OCI-LY1 (cell line): ENCODE results near the gene AP1B1.

Source experiments
- H2AFZ ChIP-seq: fragments of 200-600 bp; sonication (generic), shearing (Covaris generic); 2 replicates; pipeline ENCODE4 v1.6.0; 2014; ENCODE audit warnings: antibody characterized with exemption, mild to moderate bottlenecking, low read length
- H3F3A ChIP-seq: fragments of 200-600 bp; sonication (generic), shearing (Covaris generic); 2 replicates; pipeline ENCODE4 v1.6.0; 2014; ENCODE audit warnings: mild to moderate bottlenecking, antibody characterized with exemption, low read length, moderate library complexity; ENCODE audit not compliant: insufficient read depth
- H3K27ac ChIP-seq: fragments of 200-600 bp; sonication (generic); 2 replicates; pipeline ENCODE4 v1.5.1; 2014; ENCODE audit warnings: low read length, mixed run types, mild to moderate bottlenecking, low read depth; ENCODE audit not compliant: poor library complexity, severe bottlenecking
- H3K27me3 ChIP-seq: fragments of 200-600 bp; sonication (generic); 2 replicates; pipeline ENCODE4 v1.6.0; 2014; ENCODE audit warnings: antibody characterized with exemption, mild to moderate bottlenecking, low read length, moderate library complexity; ENCODE audit not compliant: insufficient read depth
- H3K36me3 ChIP-seq: fragments of 200-600 bp; sonication (generic); 2 replicates; pipeline ENCODE4 v1.6.1; 2014; ENCODE audit warnings: mild to moderate bottlenecking, antibody characterized with exemption, low read length, moderate library complexity, mixed read lengths; ENCODE audit not compliant: insufficient read depth
- H3K4me1 ChIP-seq: fragments of 200-600 bp; sonication (generic); 2 replicates; pipeline ENCODE4 v1.5.1; 2014; ENCODE audit warnings: mild to moderate bottlenecking, low read length, moderate library complexity; ENCODE audit not compliant: insufficient read depth, severe bottlenecking
- H3K4me2 ChIP-seq: fragments of 200-600 bp; sonication (generic), shearing (Covaris generic); 2 replicates; pipeline ENCODE4 v1.6.1; 2014; ENCODE audit warnings: low read length
- H3K4me3 ChIP-seq: fragments of 200-600 bp; sonication (generic); 2 replicates; pipeline ENCODE4 v1.5.1; 2014; ENCODE audit warnings: low read length, low read depth, mild to moderate bottlenecking, mixed read lengths; ENCODE audit not compliant: poor library complexity, severe bottlenecking
- H3K79me2 ChIP-seq: fragments of 200-600 bp; shearing (Covaris generic); 2 replicates; pipeline ENCODE4 v1.6.1; 2016; ENCODE audit warnings: mixed run types, low read length, mixed read lengths; ENCODE audit not compliant: insufficient read depth
- H3K9ac ChIP-seq: fragments of 200-600 bp; sonication (generic), shearing (Covaris generic); 2 replicates; pipeline ENCODE4 v1.6.1; 2014; ENCODE audit warnings: mild to moderate bottlenecking, low read length, mixed read lengths
- H3K9me2 ChIP-seq: fragments of 200-600 bp; sonication (generic), shearing (Covaris generic); 2 replicates; pipeline ENCODE4 v1.6.1; 2014; ENCODE audit warnings: low read depth, mild to moderate bottlenecking, low read length, mixed read lengths
- H3K9me3 ChIP-seq: fragments of 200-600 bp; shearing (Covaris generic); 2 replicates; pipeline ENCODE4 v1.6.1; 2014; ENCODE audit warnings: low read length, mixed read lengths
- H4K20me1 ChIP-seq: fragments of 200-600 bp; sonication (generic), shearing (Covaris generic); 2 replicates; pipeline ENCODE4 v1.6.0; 2016; ENCODE audit warnings: mild to moderate bottlenecking, low read length; ENCODE audit not compliant: insufficient read depth
- EZH2 ChIP-seq: fragments of 200-600 bp; sonication (generic), shearing (Covaris generic); IDR thresholded peaks from 2 replicates; pipeline ENCODE4 v1.8.0; 2017; ENCODE audit warnings: borderline replicate concordance, mixed run types, mild to moderate bottlenecking, antibody characterized with exemption, low read length, moderate library complexity, mixed read lengths
- TF ChIP-seq, protein P1 (sequence below): fragments of 200-600 bp; sonication (generic), shearing (Covaris generic); IDR thresholded peaks from 2 replicates; pipeline ENCODE4 v1.5.1; 2017; ENCODE audit warnings: mild to moderate bottlenecking, antibody characterized with exemption, low read length, moderate library complexity, mixed read lengths

Gene AP1B1

DNA sequence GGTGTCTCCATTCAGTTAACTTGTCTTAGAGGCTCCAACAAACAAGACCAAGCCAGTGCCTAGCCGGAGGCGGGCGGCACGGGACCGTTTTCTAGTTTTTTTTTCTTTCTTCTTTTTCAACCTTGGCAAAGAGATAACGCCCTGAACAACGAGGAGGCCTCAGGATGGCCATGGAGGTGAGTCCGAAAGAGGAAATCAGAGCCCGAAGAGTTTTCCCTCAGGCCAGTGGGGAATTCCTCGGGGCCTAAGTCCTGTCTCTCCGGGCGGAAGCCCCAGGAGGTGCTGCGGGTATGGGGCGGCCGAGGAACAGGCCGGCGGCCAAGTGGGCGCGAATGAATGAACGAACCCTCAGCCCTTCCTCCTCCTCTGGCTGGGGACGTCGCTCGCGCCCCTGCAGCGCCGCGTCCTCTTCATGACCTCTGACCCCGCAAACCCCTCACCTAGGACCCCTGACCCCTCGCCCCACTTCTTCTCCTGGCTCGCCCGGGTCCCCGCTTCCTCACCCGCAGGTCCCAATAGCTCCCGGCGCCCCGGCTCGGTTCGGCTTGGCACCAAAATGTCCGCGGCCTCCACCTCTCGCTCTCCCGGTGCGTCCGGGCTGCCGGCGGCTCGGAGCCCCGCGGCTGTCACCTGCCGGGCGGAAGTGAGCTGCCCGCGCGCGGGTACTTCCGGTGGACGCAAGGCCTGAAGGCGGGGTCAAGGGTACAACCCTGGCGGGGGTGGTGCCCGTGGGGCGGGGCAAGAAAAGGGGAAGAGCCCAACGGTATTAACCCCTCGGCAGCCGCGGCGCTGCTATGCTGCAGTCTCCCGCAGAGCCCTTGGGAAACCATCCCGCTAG is at the start of gene AP1B1:
Gene AP1B1, minus strand, starts transcription at position 650 of the 838 bp plus-strand sequence. CDS start 21,327 bp downstream, outside the sequence.
- H3K79me2 ChIP-seq = peaks cover 30% of the 10 kb centered on the region
- H3K27me3 ChIP-seq = no peaks in the 10 kb centered on the region
- peak within 1 kb of the TSS; percentile 39; the same call in 1 of the 2 replicates for H2AFZ ChIP-seq
- H3K27ac ChIP-seq = peak within 1 kb of the TSS; percentile 96
- H4K20me1 ChIP-seq = no peaks in the 10 kb centered on the region
- no peaks in the 10 kb centered on the region for H3K9me2 ChIP-seq
- peak within 1 kb of the TSS; percentile 79 for H3K4me2 ChIP-seq
- TF ChIP-seq, protein P1, sequence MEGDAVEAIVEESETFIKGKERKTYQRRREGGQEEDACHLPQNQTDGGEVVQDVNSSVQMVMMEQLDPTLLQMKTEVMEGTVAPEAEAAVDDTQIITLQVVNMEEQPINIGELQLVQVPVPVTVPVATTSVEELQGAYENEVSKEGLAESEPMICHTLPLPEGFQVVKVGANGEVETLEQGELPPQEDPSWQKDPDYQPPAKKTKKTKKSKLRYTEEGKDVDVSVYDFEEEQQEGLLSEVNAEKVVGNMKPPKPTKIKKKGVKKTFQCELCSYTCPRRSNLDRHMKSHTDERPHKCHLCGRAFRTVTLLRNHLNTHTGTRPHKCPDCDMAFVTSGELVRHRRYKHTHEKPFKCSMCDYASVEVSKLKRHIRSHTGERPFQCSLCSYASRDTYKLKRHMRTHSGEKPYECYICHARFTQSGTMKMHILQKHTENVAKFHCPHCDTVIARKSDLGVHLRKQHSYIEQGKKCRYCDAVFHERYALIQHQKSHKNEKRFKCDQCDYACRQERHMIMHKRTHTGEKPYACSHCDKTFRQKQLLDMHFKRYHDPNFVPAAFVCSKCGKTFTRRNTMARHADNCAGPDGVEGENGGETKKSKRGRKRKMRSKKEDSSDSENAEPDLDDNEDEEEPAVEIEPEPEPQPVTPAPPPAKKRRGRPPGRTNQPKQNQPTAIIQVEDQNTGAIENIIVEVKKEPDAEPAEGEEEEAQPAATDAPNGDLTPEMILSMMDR = no peak
- TF ChIP-seq EZH2 = no peak
- H3K4me1 ChIP-seq = peaks cover 47% of the 10 kb centered on the region
- H3F3A ChIP-seq = peaks cover 8% of the 10 kb centered on the region; the same call in 1 of the 2 replicates
- no peaks in the 10 kb centered on the region for H3K9me3 ChIP-seq
- peaks cover 20% of the 10 kb centered on the region; the same call in 1 of the 2 replicates for H3K36me3 ChIP-seq
- peak within 1 kb of the TSS; percentile 87 for H3K9ac ChIP-seq
- peak within 1 kb of the TSS; percentile 85 for H3K4me3 ChIP-seq

DNA sequence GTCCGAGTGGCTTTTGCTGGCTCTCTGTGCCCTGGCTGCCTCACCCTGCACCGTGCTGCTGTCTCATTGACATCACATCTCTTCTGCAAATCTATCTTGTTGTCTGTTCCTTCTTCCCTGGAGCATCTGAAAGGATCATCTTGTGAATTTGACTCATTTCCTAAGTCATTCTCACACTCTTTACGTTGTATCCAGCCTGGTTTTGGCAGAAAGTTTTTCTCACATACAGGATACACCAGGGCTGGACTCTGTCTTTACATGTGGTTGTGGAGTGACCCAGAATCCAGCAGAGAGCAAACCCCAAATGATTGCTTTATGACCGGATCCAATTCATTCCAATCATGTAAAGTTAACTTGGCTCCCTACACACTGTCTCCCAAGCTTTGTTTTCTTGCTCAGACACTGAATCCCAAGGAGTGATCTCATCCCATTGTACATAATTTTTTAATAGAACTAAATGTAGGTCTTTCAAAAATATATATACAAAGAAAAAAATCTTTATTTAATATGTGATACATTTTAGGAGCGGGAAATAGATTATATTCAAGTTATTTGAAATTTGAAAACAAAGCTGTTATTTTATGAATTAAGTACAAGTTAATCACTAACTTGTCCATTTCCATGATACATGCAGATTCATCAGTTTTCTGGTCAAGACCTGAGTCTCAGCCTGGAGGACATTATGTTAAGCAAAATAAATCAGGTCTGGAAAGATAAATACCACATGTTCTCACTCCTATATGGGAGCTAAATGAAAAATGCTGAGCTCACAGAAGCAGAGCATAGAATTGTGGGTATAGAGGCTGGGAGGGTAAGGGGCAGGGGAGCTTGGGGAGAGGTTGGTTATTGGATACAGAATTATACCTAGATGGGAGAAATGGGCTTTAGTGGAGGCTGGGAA is 47.1 kb upstream of the AP1B1 start:
- Histone ChIP-seq H3K9ac (no peak overlapping the region), H3K79me2 (no peaks in the 10 kb centered on the region), H3K4me3 (no peak overlapping the region), H3K4me1 (no peaks in the 10 kb centered on the region), H3K9me2 (no peaks in the 10 kb centered on the region), H3K4me2 (no peak overlapping the region), H2AFZ (no peak overlapping the region), H3K9me3 (no peaks in the 10 kb centered on the region), H3F3A (no peaks in the 10 kb centered on the region), H3K27me3 (peaks cover 5% of the 10 kb centered on the region; the same call in 1 of the 2 replicates), H3K36me3 (no peaks in the 10 kb centered on the region), H4K20me1 (no peaks in the 10 kb centered on the region), H3K27ac (no peak overlapping the region)
- TF ChIP-seq, protein P1 = no peak
- TF ChIP-seq EZH2 = no peak

DNA sequence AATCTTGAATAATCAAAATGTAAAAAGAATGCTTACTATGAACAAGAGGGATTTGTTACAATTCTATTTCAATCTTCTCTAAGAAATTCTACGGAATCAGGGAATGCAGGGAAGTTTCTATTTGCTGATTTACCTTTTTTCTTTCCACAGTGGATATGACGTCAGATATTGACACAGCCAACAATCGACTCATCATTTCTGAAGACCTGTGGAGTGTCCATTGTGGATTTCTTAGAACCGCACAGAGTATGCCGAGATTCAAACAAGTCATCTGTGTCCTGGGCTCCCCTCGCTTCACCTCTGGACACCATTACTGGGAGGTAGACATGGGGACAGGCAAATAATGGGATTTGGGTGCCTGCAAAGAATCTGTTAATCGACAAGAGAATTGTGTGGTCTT is 45.9 kb upstream of the AP1B1 start:
- H3K4me1 ChIP-seq = no peaks in the 10 kb centered on the region
- H3K9me2 ChIP-seq = no peaks in the 10 kb centered on the region
- H3K4me2 ChIP-seq = no peak overlapping the region
- no peaks in the 10 kb centered on the region for H3K79me2 ChIP-seq
- H4K20me1 ChIP-seq = no peaks in the 10 kb centered on the region
- peaks cover 5% of the 10 kb centered on the region; the same call in 1 of the 2 replicates for H3K27me3 ChIP-seq
- TF ChIP-seq EZH2 = no peak
- TF ChIP-seq, protein P1 = no peak
- H3K4me3 ChIP-seq = no peak overlapping the region
- no peak overlapping the region for H2AFZ ChIP-seq
- no peaks in the 10 kb centered on the region for H3K36me3 ChIP-seq
- H3F3A ChIP-seq = no peaks in the 10 kb centered on the region
- H3K9ac ChIP-seq = no peak overlapping the region
- no peaks in the 10 kb centered on the region for H3K9me3 ChIP-seq
- H3K27ac ChIP-seq = no peak overlapping the region
